HG03095 (cell line): ENCODE measurements around the gene MAP2K5.

ENCODE experiments used
- ATAC-seq: cut with Tn5 transposase; IDR thresholded peaks from one replicate; pipeline ENCODE4 v1.9.1; 2021; ENCODE audit warnings: moderate library complexity; ENCODE audit not compliant: unreplicated experiment

Gene MAP2K5

GRCh38 chr15:67746022-67746421 is 203.5 kb downstream of the MAP2K5 start:
- ATAC-seq: no peak

- no peak for ATAC-seq
These were observed 203.9 kb downstream of the MAP2K5 start for GRCh38 chr15:67746450-67746849.

GRCh38 chr15:67747921-67748320 is 205.4 kb downstream of the MAP2K5 start:
- ATAC-seq: no peak

GRCh38 chr15:67750371-67750770 is 207.9 kb downstream of the MAP2K5 start:
- ATAC-seq: no peak

GRCh38 chr15:67753891-67754290 is 211.4 kb downstream of the MAP2K5 start:
- no peak for ATAC-seq

- no peak for ATAC-seq
These were observed 212.8 kb downstream of the MAP2K5 start for GRCh38 chr15:67755264-67755663.

GRCh38 chr15:67755936-67756335 is 213.4 kb downstream of the MAP2K5 start:
- ATAC-seq: no peak

- ATAC-seq: no peak
These were observed 216.3 kb downstream of the MAP2K5 start for GRCh38 chr15:67758619-67759300.

GRCh38 chr15:67760901-67761300 is 218.4 kb downstream of the MAP2K5 start:
- ATAC-seq: no peak

GRCh38 chr15:67761343-67761742 is 218.8 kb downstream of the MAP2K5 start:
- no peak for ATAC-seq

- ATAC-seq: peak; percentile 88
These were observed 220.3 kb downstream of the MAP2K5 start for GRCh38 chr15:67762610-67763368.

GRCh38 chr15:67765701-67766100 is 223.2 kb downstream of the MAP2K5 start:
- no peak for ATAC-seq

GRCh38 chr15:67766968-67767367 is 224.5 kb downstream of the MAP2K5 start:
- ATAC-seq: no peak

- no peak for ATAC-seq
These were observed 225.9 kb downstream of the MAP2K5 start for GRCh38 chr15:67768313-67768977.

- no peak for ATAC-seq
These were observed 227.2 kb downstream of the MAP2K5 start for GRCh38 chr15:67769497-67770357.

- ATAC-seq: no peak
These were observed 227.8 kb downstream of the MAP2K5 start for GRCh38 chr15:67770358-67770628.

- ATAC-seq: no peak
These were observed 228.8 kb downstream of the MAP2K5 start for GRCh38 chr15:67771189-67771800.

- ATAC-seq: no peak
These were observed 232.1 kb downstream of the MAP2K5 start for GRCh38 chr15:67774626-67775025.

GRCh38 chr15:67775250-67775649 is 232.7 kb downstream of the MAP2K5 start:
- no peak for ATAC-seq

- ATAC-seq: no peak
These were observed 233.5 kb downstream of the MAP2K5 start for GRCh38 chr15:67775998-67776397.

GRCh38 chr15:67776600-67776999 is 234.1 kb downstream of the MAP2K5 start:
- no peak for ATAC-seq
